Nephron (organoid): ENCODE measurements around the gene TRAF3.
"Not testable (repeated sequence)": the region's sequence is repeated elsewhere in the genome, so short reads cannot be mapped to it uniquely, and the experiment has no call there.

Experiments used
- H3K27ac Mint-ChIP-seq, 3 experiments: 2 replicates each; pipeline ENCODE4 v1.8.0; 2020; ENCODE audit warnings: mixed read lengths in 3 of 3, mild to moderate bottlenecking in 2 of 3, moderate library complexity in 1 of 3
- H3K27me3 Mint-ChIP-seq: 2 replicates; pipeline ENCODE4 v1.8.0; 2021; ENCODE audit warnings: low read depth, mild to moderate bottlenecking, moderate library complexity, mixed read lengths
- H3K36me3 Mint-ChIP-seq: 2 replicates; pipeline ENCODE4 v1.8.0; 2020; ENCODE audit warnings: low read depth, mixed read lengths
- H3K4me1 Mint-ChIP-seq: 2 replicates; pipeline ENCODE4 v1.8.0; 2020; ENCODE audit warnings: mixed read lengths
- H3K4me3 Mint-ChIP-seq, 3 experiments: 2 replicates each; pipeline ENCODE4 v1.8.0; 2020; ENCODE audit warnings: mild to moderate bottlenecking in 3 of 3, mixed read lengths in 3 of 3, moderate library complexity in 2 of 3
- H3K9me3 Mint-ChIP-seq: 2 replicates; pipeline ENCODE4 v1.8.0; 2020; ENCODE audit warnings: mixed read lengths
- TF ChIP-seq, protein P1 (sequence below), 3 experiments: fragments of 200-600 bp; sonication (generic); IDR thresholded peaks; one replicate each; pipeline ENCODE4 v1.5.0; 2021; ENCODE audit warnings: antibody characterized with exemption in 3 of 3; ENCODE audit not compliant: unreplicated experiment in 3 of 3

TRAF3 gene

GRCh38 chr14:102856179-102856578, 78.9 kb downstream of the TRAF3 start:
- Mint-ChIP-seq H3K4me1 (no peaks in the 10 kb centered on the region), H3K27me3 (no peaks in the 10 kb centered on the region), H3K27ac (no peak overlapping the region), H3K9me3 (peaks cover 17% of the 10 kb centered on the region), H3K36me3 (peaks cover 54% of the 10 kb centered on the region), H3K4me3 (no peak overlapping the region)
- TF ChIP-seq, protein P1, sequence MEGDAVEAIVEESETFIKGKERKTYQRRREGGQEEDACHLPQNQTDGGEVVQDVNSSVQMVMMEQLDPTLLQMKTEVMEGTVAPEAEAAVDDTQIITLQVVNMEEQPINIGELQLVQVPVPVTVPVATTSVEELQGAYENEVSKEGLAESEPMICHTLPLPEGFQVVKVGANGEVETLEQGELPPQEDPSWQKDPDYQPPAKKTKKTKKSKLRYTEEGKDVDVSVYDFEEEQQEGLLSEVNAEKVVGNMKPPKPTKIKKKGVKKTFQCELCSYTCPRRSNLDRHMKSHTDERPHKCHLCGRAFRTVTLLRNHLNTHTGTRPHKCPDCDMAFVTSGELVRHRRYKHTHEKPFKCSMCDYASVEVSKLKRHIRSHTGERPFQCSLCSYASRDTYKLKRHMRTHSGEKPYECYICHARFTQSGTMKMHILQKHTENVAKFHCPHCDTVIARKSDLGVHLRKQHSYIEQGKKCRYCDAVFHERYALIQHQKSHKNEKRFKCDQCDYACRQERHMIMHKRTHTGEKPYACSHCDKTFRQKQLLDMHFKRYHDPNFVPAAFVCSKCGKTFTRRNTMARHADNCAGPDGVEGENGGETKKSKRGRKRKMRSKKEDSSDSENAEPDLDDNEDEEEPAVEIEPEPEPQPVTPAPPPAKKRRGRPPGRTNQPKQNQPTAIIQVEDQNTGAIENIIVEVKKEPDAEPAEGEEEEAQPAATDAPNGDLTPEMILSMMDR (IDR thresholded peaks at IDR 0.05; ENCODE audit: unreplicated experiment in 3 of 3) = no peak

DNA sequence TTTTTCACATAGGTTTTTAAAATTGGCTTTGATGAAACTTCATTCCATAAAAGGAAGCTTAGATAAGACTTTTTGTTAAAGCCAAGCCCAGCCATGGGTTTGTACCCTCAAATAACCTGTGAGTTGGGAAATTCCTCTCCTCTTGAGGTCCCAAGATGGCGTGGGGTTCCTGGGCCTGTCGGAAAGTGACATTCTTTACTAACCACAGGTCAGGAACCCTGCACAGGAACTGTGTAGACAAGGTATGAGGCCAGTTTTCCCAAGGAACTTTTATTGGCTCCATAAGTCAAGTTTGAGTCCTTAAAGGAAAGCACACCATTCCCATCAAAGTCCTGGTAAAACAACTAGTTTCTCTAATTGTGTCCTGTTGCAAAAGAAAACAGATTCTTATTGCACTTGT, 80.2 kb downstream of the TRAF3 start:
- Mint-ChIP-seq H3K9me3 (peaks cover 25% of the 10 kb centered on the region), H3K27me3 (no peaks in the 10 kb centered on the region), H3K4me3 (no peak overlapping the region), H3K4me1 (no peaks in the 10 kb centered on the region), H3K27ac (no peak overlapping the region), H3K36me3 (peaks cover 63% of the 10 kb centered on the region)
- TF ChIP-seq, protein P1 (IDR thresholded peaks at IDR 0.05; ENCODE audit: unreplicated experiment in 3 of 3) = no peak

GRCh38 chr14:102859911-102860310, 82.7 kb downstream of the TRAF3 start:
- Mint-ChIP-seq H3K4me1 (no peaks in the 10 kb centered on the region), H3K9me3 (peaks cover 31% of the 10 kb centered on the region)

DNA sequence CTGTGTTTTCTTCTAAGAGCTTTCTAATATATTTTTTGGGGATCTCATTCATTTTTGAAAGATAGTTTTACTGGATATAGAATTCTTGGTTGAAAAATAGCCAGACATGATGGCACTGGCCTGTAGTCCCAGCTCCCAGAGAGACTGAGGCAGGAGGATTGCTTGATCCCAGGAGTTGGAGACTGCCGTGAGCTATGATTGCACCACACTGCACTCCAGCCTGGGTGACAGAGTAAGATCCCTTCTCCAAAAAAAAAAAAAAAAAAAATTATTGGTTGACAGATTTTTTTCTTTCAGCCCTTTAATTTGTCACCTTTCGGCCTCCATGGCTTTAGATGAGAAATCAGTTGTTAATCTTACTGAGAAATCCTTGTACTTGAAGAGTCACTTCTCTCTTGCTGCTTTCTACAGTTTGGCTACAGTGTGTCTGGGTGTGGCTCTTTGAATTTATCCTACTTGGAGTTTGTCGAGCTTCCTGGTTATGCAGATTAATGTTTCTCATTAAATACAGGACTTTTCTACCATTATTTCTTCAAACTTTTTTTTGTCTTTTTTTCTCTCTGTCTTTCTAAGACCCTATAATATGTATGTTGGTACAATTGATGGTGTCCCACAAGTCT, 85.0 kb downstream of the TRAF3 start:
- Mint-ChIP-seq H3K27ac (no peak overlapping the region), H3K4me3 (no peak overlapping the region), H3K9me3 (peaks cover 26% of the 10 kb centered on the region), H3K4me1 (peaks cover 4% of the 10 kb centered on the region), H3K27me3 (no peaks in the 10 kb centered on the region), H3K36me3 (peaks cover 54% of the 10 kb centered on the region)
- TF ChIP-seq, protein P1 (IDR thresholded peaks at IDR 0.05; ENCODE audit: unreplicated experiment in 3 of 3) = no peak

More at GRCh38 chr14:102859911-102860310, 82.7 kb downstream of the TRAF3 start:
- no peak overlapping the region for H3K27ac Mint-ChIP-seq
- H3K27me3 Mint-ChIP-seq = no peaks in the 10 kb centered on the region
- peaks cover 63% of the 10 kb centered on the region for H3K36me3 Mint-ChIP-seq
- no peak overlapping the region for H3K4me3 Mint-ChIP-seq
- TF ChIP-seq, protein P1 (IDR thresholded peaks at IDR 0.05; ENCODE audit: unreplicated experiment in 3 of 3) = no peak

GRCh38 chr14:102863381-102863780, 86.1 kb downstream of the TRAF3 start:
- peaks cover 26% of the 10 kb centered on the region for H3K9me3 Mint-ChIP-seq
- H3K36me3 Mint-ChIP-seq = peaks cover 46% of the 10 kb centered on the region
- no peaks in the 10 kb centered on the region for H3K27me3 Mint-ChIP-seq
- H3K4me3 Mint-ChIP-seq = no peak overlapping the region
- TF ChIP-seq, protein P1 (IDR thresholded peaks at IDR 0.05; ENCODE audit: unreplicated experiment in 3 of 3) = no peak
- H3K4me1 Mint-ChIP-seq = peaks cover 7% of the 10 kb centered on the region
- H3K27ac Mint-ChIP-seq = no peak overlapping the region

- not testable (repeated sequence) for H3K4me3 Mint-ChIP-seq, H3K27me3 Mint-ChIP-seq, H3K4me1 Mint-ChIP-seq, H3K27ac Mint-ChIP-seq
- H3K9me3 Mint-ChIP-seq = peaks cover 14% of the 10 kb centered on the region
- H3K36me3 Mint-ChIP-seq = peaks cover 21% of the 10 kb centered on the region
Measured at GRCh38 chr14:102865916-102866315, 88.7 kb downstream of the TRAF3 start.
